Glutamatergic neuron (in vitro differentiated cells): ENCODE data around the gene SLC9A4. TPM values are rescaled to one million over a fixed set of nuclear protein-coding genes. Genes with fewer than 3 reads are reported as not detected.

Experiments
- DNase-seq: peaks from one replicate; pipeline ENCODE4 v3.0.0; 2022
- H3K27ac Mint-ChIP-seq: one replicate; pipeline ENCODE4 v1.8.0; 2020; ENCODE audit warnings: mild to moderate bottlenecking, mixed read lengths, inconsistent platforms; ENCODE audit not compliant: unreplicated experiment
- H3K27me3 Mint-ChIP-seq: one replicate; pipeline ENCODE4 v1.8.0; 2020; ENCODE audit warnings: mild to moderate bottlenecking, moderate library complexity, mixed read lengths, inconsistent platforms; ENCODE audit not compliant: unreplicated experiment
- H3K36me3 Mint-ChIP-seq: one replicate; pipeline ENCODE4 v1.8.0; 2020; ENCODE audit warnings: mild to moderate bottlenecking, mixed read lengths, inconsistent platforms; ENCODE audit not compliant: unreplicated experiment
- H3K4me1 Mint-ChIP-seq: one replicate; pipeline ENCODE4 v1.8.0; 2020; ENCODE audit warnings: mild to moderate bottlenecking, low read depth, mixed read lengths, inconsistent platforms; ENCODE audit not compliant: unreplicated experiment
- H3K4me3 Mint-ChIP-seq: one replicate; pipeline ENCODE4 v1.8.0; 2020; ENCODE audit warnings: mild to moderate bottlenecking, mixed read lengths, inconsistent platforms; ENCODE audit not compliant: unreplicated experiment
- H3K9me3 Mint-ChIP-seq: one replicate; pipeline ENCODE4 v1.8.0; 2020; ENCODE audit warnings: mild to moderate bottlenecking, moderate library complexity, mixed read lengths, inconsistent platforms; ENCODE audit not compliant: unreplicated experiment
- total RNA-seq: library from RNA; stranded (reverse); fragmentation: NEBNext Ultra II Directional; extraction: Animal tissue kit (Norgen Biotek cat#: 25700); gene quantifications from one replicate; pipeline ENCODE4 v1.2.1, GENCODE V29; 2021; ENCODE audit not compliant: unreplicated experiment
- TF ChIP-seq, protein P1 (sequence below): fragments of 200-600 bp; sonication (generic); IDR thresholded peaks from one replicate; pipeline ENCODE4 v1.5.0; 2021; ENCODE audit not compliant: partially characterized antibody, unreplicated experiment

The SLC9A4 gene
- total RNA-seq, 1 donor from 2014 or later: 0.12 TPM

DNA sequence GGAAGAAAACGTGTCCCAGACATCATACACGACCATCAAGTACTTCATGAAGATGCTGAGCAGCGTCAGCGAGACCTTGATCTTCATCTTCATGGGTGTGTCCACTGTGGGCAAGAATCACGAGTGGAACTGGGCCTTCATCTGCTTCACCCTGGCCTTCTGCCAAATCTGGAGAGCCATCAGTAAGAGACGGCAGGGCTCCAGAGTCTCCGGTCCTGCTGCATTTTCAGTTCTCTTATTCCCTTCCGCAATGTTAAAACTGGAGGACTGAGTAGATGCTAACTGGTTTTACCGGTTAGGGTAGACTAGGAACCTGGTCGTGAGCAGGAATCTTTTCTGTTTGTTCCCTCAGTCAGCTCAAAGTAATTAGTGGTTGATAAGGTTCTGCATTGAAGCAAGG lies 32.3 kb downstream of the SLC9A4 start:
- Mint-ChIP-seq H3K27ac (no peak overlapping the region), H3K9me3 (no peaks in the 10 kb centered on the region), H3K4me3 (no peak overlapping the region), H3K27me3 (peaks cover 2% of the 10 kb centered on the region), H3K36me3 (no peaks in the 10 kb centered on the region), H3K4me1 (no peaks in the 10 kb centered on the region)
- TF ChIP-seq, protein P1, sequence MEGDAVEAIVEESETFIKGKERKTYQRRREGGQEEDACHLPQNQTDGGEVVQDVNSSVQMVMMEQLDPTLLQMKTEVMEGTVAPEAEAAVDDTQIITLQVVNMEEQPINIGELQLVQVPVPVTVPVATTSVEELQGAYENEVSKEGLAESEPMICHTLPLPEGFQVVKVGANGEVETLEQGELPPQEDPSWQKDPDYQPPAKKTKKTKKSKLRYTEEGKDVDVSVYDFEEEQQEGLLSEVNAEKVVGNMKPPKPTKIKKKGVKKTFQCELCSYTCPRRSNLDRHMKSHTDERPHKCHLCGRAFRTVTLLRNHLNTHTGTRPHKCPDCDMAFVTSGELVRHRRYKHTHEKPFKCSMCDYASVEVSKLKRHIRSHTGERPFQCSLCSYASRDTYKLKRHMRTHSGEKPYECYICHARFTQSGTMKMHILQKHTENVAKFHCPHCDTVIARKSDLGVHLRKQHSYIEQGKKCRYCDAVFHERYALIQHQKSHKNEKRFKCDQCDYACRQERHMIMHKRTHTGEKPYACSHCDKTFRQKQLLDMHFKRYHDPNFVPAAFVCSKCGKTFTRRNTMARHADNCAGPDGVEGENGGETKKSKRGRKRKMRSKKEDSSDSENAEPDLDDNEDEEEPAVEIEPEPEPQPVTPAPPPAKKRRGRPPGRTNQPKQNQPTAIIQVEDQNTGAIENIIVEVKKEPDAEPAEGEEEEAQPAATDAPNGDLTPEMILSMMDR: no peak
- no peak for DNase-seq

DNA sequence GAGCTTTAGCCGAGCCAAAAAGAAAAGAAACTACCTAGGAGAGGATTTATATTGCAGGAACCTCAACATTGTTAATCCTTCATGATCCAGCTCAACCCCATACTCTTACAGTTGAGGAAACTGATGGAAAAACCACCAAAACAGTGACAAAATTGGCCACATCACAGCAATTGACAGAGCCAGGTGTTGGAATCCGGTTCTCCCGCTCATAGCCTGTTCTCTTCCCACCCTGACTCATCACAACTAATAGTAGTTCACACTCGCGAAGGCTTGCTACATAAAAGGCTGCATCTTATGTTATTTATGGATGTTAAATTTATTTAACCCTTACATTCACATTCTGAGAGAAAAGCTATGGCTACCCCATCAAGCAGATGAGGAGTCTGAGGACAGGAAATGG lies 33.7 kb downstream of the SLC9A4 start:
- no peak for DNase-seq
- Mint-ChIP-seq H3K27ac (no peak overlapping the region), H3K4me1 (no peaks in the 10 kb centered on the region), H3K36me3 (no peaks in the 10 kb centered on the region), H3K27me3 (peaks cover under 1% of the 10 kb centered on the region), H3K9me3 (no peaks in the 10 kb centered on the region), H3K4me3 (no peak overlapping the region)
- TF ChIP-seq, protein P1: no peak

DNA sequence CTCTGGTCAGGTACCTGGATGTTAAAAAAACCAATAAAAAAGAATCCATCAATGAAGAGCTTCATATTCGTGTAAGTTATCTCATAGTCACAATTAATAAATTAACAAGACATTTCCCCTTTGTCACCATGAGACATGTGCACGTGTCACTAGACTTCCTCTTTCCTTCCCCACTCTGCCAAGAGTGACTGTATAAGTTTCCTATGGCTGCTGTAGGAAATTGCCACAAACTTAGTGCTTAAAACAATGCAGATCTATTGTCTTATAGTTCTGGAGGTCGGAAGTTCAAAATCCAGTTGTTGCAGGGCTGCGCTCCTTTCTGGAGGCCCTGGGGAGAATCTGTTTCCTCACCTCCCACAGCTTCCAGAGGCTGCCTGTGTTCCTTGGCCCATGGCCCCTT lies 35.8 kb downstream of the SLC9A4 start:
- TF ChIP-seq, protein P1: no peak
- Mint-ChIP-seq H3K27me3 (no peaks in the 10 kb centered on the region), H3K27ac (no peak overlapping the region), H3K4me3 (no peak overlapping the region), H3K36me3 (no peaks in the 10 kb centered on the region), H3K9me3 (no peaks in the 10 kb centered on the region), H3K4me1 (no peaks in the 10 kb centered on the region)
- no peak for DNase-seq

DNA sequence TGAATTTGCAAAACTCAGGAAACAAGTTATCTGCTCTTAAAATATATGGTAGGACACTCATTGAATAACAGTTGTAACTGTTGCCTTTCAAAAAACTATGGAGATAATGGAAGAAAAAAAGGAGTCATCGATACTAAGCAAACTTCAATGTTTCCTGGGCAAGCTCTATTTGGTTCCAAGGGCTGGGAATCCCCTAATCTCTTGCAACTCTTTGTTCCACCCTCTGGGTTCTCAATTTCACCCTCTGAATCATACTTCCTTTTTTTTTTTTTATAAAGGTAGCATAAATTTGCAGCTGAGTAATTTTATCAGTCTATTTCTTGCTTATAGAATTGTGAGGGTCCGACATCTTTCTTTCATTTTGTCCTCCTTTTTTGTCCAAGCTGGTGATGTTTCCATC lies 36.7 kb downstream of the SLC9A4 start:
- no peaks in the 10 kb centered on the region for H3K27me3 Mint-ChIP-seq
- TF ChIP-seq, protein P1: no peak
- no peaks in the 10 kb centered on the region for H3K4me1 Mint-ChIP-seq
- H3K27ac Mint-ChIP-seq: no peak overlapping the region
- no peak for DNase-seq
- no peaks in the 10 kb centered on the region for H3K9me3 Mint-ChIP-seq
- H3K36me3 Mint-ChIP-seq: no peaks in the 10 kb centered on the region
- no peak overlapping the region for H3K4me3 Mint-ChIP-seq

DNA sequence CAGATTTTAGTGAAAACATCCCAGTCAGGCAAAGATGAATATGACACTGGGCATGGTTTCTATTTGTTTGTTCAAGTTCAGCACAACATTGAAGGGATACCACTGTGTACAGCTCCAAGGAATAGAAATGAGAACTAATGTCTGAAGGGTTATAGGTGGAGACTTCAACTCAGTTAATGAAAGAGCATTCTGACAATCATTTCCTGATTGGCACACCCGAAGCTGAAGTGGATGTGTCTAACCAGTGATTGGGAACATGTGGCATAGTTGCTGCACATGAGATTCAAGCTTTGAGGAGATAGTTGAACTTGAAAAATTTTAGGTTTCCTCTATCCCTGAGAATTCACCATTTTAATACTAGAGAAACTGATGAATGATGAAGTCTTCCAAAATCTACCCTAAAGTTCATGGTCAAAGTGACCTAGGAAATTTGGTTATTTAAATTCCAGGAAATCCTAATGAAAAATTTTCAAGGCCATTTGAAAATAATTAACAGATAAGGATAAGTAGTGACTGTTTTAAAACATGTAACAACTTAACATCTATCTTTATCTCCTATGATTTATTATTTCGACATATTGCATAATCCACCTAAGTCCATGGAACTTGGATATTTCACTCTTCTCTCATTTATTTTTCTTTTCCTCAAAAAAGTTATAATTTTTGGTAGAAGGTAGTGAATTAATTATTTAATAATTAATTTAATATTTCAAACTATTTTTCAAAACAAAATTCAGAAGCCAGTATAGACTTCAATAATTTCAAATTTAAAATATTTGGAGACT lies 38.0 kb downstream of the SLC9A4 start:
- no peak overlapping the region for H3K4me3 Mint-ChIP-seq
- DNase-seq: no peak
- no peaks in the 10 kb centered on the region for H3K9me3 Mint-ChIP-seq
- no peak overlapping the region for H3K27ac Mint-ChIP-seq
- TF ChIP-seq, protein P1: no peak
- H3K27me3 Mint-ChIP-seq: no peaks in the 10 kb centered on the region
- H3K4me1 Mint-ChIP-seq: no peaks in the 10 kb centered on the region
- H3K36me3 Mint-ChIP-seq: no peaks in the 10 kb centered on the region
